GM12875 (cell line): ENCODE measurements around the gene RNPEPL1.
"Not testable (repeated sequence)": the region's sequence is repeated elsewhere in the genome, so short reads cannot be mapped to it uniquely, and the experiment has no call there.

ENCODE experiments used
- H3K4me3 ChIP-seq: one replicate; pipeline ENCODE4 v1.5.1; 2011; ENCODE audit warnings: low read depth, low read length, control low read depth
- CTCF ChIP-seq: IDR thresholded peaks from 2 replicates; pipeline ENCODE4 v1.5.1; 2011; ENCODE audit warnings: low read depth, mild to moderate bottlenecking, control low read depth, inconsistent platforms, low read length, moderate library complexity, borderline replicate concordance; ENCODE audit not compliant: insufficient read depth

RNPEPL1 gene

GRCh38 chr2:240567872-240568677, at the start of gene RNPEPL1:
Gene RNPEPL1 (plus strand): TSS chr2:240568484. CDS start chr2:240568587, 103 bp downstream.
- peak within 1 kb of the TSS; percentile 71 for H3K4me3 ChIP-seq
- no peak for TF ChIP-seq CTCF

- no peak overlapping the region for H3K4me3 ChIP-seq
- TF ChIP-seq CTCF: no peak
These were observed 49.3 kb upstream of the RNPEPL1 start for GRCh38 chr2:240518981-240519380.

- no peak overlapping the region for H3K4me3 ChIP-seq
- TF ChIP-seq CTCF: no peak
These were observed 48.7 kb upstream of the RNPEPL1 start for GRCh38 chr2:240519396-240520129.

- TF ChIP-seq CTCF: no peak
- H3K4me3 ChIP-seq: no peak overlapping the region
These were observed 47.9 kb upstream of the RNPEPL1 start for GRCh38 chr2:240520130-240520973.

GRCh38 chr2:240520974-240521350, 47.3 kb upstream of the RNPEPL1 start:
- no peak overlapping the region for H3K4me3 ChIP-seq
- no peak for TF ChIP-seq CTCF

- H3K4me3 ChIP-seq: not testable (repeated sequence)
These were observed 46.4 kb upstream of the RNPEPL1 start for GRCh38 chr2:240521885-240522284.

- no peak overlapping the region for H3K4me3 ChIP-seq
- no peak for TF ChIP-seq CTCF
These were observed 45.9 kb upstream of the RNPEPL1 start for GRCh38 chr2:240522406-240522805.
